Measurements from ENCODE around the gene TMEM154.

The TMEM154 gene

DNA sequence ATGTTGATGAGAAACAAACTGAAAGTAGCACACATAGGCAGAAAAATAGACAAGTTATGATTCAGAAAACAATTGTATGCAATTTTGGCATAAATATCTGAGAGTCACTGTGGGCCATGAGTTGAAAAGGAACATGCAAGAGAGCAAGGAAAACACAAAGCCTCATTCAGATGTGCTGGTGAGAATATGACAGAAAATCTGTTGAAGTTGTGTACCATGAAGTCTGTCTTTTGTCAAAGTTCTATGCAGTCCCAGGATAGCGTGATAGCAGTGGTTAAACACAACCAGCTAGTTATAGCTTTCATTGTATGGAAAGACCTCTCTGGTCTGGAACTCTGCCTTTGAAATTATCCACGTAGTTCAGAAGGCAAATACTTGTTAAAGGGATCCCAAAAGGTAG lies 53.0 kb downstream of the TMEM154 start:
- no peak for DNase-seq (ENCODE audit: low read depth)

DNA sequence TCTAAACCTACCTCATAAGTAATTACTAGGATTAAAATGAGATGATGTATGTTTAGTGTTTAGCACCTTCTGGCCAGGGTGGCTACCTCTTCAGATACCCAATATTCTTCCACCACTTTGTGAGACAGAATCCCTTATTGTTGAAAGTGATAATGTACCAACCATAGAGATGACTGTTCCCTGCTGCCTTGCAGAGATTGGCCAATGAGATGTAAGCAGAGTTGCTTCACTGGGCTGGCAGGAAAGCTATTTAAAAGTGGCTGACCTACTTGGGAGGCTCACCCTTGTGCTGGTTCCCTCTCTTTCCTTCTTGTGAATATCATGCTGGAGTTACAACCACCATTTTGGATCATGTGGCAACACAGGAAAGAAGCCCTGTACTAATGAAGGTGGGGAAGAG lies 58.9 kb downstream of the TMEM154 start:
- DNase-seq (ENCODE audit: low read depth) = no peak

- no peak for DNase-seq (ENCODE audit: low read depth)
Measured at GRCh38 chr4:152620218-152620617, 59.6 kb downstream of the TMEM154 start.

DNA sequence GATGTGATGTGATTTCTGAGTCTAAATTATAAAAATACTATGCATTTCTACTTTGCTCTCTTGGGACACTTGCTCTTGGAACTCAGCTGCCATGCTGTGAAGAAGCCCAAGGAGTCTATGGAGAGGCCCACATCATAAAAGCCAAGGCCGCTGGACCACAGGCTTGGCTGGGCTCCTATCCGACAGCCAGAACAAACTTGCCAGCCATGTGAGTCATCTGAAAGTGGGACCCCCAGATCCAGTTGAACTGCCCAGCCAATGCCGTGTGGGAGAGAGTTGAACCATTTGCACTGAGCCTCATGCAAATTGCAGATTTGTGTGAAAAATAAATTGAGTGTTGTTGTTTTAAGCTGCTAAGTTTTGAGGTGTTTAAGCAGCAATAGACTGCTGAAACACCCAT lies 60.2 kb downstream of the TMEM154 start:
- DNase-seq (ENCODE audit: low read depth) = no peak

DNA sequence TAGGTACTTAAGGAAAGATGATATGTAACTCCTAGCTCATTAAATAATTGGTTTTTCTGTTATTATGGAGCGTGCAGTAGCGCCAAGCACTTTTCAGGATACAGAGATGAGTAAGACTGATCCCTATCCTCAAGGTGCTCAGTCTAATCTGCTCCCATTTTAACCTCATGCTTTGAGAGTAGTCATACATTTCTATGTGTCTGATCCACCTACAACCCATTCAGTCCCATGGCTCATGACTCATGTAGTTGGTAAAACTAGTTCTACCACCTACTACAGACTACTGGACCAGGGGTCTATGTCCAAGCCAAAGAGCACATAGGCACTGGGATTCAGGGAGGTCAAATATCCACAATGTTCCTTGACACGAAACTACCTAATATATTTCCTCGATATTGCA lies 60.8 kb downstream of the TMEM154 start:
- DNase-seq (ENCODE audit: low read depth) = no peak

DNA sequence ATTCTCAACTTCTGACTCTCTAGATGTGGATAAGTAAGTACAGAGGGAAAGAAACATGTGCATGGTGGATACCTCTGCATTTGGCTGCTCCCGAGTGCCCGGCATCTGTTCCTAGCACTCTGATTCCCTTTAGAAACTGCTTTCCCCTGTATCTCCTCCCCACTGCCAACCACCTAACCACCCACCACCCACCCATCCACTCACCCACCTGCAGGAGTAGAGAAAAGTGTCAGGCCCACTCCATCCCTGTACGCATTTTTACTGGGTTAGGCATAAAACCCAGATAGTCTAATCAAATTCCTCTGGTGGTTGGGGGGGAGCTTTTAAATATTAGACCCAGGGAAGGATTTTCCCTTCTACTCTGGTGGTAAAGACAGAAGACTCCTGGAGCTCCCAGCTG lies 63.0 kb downstream of the TMEM154 start:
- no peak for DNase-seq (ENCODE audit: low read depth)

GRCh38 chr4:152613841-152614721 lies 65.7 kb downstream of the TMEM154 start:
- DNase-seq (ENCODE audit: low read depth) = no peak

DNA sequence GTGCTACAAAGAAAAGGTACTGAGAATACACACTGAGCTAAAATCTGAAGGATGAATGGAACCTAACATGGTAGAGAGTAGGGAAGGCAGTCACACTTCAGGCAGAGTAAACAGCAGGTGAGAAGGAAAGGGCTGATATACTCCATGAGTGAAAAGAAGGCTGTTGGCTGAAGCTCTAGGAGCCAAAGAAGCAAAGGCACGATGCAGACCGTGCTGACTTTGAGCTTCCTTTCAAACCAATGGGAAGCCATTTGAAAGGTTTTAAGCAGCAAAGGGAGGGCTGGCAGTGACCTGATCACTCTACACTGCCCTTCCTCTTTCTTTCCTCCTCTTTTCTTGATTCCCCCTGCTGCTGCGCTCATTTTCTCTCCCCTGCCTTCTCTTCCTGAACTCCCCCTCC lies 66.4 kb downstream of the TMEM154 start:
- DNase-seq (ENCODE audit: low read depth) = no peak

- no peak for DNase-seq (ENCODE audit: low read depth)
Measured at GRCh38 chr4:152610131-152610530, 69.7 kb downstream of the TMEM154 start.

- no peak for DNase-seq (ENCODE audit: low read depth)
Measured at GRCh38 chr4:152609481-152609880, 70.3 kb downstream of the TMEM154 start.

DNA sequence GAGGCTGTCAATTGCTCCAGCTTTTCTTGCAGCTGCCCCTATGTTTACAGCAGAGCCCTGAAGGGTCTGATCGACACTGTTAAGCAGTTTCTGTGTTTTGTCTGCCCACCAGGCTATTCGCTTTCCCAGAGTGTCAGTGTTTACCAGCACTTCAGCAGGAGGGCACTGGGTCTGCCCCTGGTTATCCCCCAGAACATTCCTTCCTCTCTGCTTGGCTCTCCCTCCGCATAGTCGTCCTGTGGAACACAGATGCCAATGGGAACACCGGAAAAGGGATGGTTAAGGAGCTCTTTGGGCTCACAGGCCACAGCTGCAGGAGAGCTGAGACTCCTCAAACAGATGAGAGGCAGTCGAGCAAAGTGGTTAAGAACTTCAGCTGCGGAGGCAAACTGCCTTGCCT lies 72.6 kb downstream of the TMEM154 start:
- DNase-seq (ENCODE audit: low read depth) = no peak

GRCh38 chr4:152606753-152607152 lies 73.0 kb downstream of the TMEM154 start:
- no peak for DNase-seq (ENCODE audit: low read depth)

GRCh38 chr4:152605641-152606335 lies 74.0 kb downstream of the TMEM154 start:
- no peak for DNase-seq (ENCODE audit: low read depth)

DNA sequence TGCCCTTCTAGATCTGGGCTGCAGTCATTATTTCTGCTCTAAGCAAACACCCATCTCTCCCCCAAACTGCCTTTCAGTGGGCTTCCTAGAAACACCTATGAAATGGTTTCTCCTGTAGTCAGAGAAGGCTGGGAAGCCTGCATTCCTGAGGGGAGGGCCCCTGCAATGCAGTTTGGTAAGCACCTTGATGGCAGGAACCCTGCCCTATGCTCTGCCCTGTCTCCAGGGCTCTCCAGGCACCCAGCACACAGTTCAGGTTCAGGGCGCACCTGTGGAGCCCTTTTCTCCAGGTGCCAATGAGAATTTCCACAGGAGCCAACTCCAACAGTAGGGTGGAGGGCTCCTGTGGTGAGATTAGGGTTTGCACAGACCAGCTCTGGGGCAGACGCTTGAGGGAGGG lies 74.8 kb downstream of the TMEM154 start:
- DNase-seq (ENCODE audit: low read depth) = no peak

- DNase-seq (ENCODE audit: low read depth) = no peak
Measured at GRCh38 chr4:152601156-152601555, 78.6 kb downstream of the TMEM154 start.

- DNase-seq (ENCODE audit: low read depth) = no peak
Measured at GRCh38 chr4:152599636-152600035, 80.2 kb downstream of the TMEM154 start.

- no peak for DNase-seq (ENCODE audit: low read depth)
Measured at GRCh38 chr4:152599095-152599494, 80.7 kb downstream of the TMEM154 start.

- DNase-seq (ENCODE audit: low read depth) = no peak
Measured at GRCh38 chr4:152598454-152598853, 81.3 kb downstream of the TMEM154 start.

GRCh38 chr4:152594978-152595925 lies 84.5 kb downstream of the TMEM154 start:
- no peak for DNase-seq (ENCODE audit: low read depth)

DNA sequence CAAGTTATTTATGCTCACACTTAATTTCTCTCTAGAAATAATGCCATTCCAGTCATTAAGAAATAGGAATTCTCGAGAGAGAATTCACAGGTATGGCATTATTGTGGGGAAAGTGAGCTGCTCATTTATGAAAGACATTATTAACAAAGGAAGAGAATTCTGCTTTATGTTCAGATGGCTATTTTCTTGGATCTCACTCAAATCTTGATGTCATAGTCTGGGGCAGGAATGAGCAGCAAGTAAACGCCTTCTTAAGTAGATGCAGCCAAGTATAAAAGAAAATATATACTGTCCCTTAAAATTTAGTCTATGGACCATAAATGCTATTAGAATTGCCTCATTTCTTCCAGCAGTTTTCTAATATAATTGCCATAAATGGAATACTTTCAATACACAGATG lies 85.7 kb downstream of the TMEM154 start:
- no peak for DNase-seq (ENCODE audit: low read depth)

DNA sequence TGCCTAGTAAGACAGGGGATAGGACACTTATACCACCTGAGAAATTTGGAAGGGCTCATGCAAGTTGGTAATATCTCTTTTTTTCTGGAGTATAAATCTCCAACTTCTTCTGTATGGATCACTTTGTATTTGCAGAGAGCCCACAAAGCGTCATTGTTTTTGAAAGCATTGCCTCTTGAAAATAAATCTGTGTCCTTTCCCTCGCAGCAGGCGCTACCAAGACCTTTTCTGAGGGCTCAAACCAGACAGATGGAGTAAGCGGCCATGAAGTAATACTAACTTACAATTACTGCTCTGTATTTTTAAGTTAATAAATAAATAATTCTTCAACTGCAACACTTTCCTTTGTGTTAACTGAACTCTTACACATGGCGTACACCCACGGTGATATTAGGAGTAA lies 87.9 kb downstream of the TMEM154 start:
- DNase-seq (ENCODE audit: low read depth) = no peak

DNA sequence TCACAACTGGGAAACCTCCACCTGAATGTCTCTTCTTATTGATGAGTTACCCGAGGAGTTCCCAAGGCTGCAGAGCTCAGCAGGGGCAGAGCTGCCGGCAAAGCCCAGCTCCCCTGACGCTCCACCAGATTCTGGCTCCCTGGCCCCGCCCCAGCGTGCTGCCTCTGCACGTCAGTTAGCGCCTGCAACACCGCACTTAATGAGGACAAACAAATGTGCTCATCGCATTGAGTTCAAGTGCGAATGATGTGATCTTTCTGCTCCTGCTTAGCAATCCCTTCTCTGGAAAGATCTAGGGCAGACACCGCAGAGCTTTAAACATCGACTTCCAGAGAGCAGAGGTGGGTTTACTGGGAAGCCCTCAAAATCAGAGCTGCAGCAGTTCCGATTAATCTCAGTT lies 88.4 kb downstream of the TMEM154 start:
- DNase-seq (ENCODE audit: low read depth) = no peak
